Activated CD4-positive, alpha-beta T cell treated with anti-CD3 and anti-CD28 coated beads, Interleukin-2, amount 10 ng/mL, durations not matched to agents 7 days and 5 days (primary cell): ENCODE data around the gene PSMC4. TPM values are rescaled to one million over a fixed set of nuclear protein-coding genes. Genes with fewer than 3 reads are reported as not detected.

Source experiments
- CTCF ChIA-PET: fragments of 350-600 bp; sonication (Branson Sonifier 250); formaldehyde crosslinking; loops from one replicate; lab custom pipeline; 2021; ENCODE audit warnings: antibody characterized with exemption; lab: Charles Lee
- POLR2A ChIA-PET: fragments of 350-600 bp; sonication (Branson Sonifier 250); formaldehyde crosslinking; loops from one replicate; lab custom pipeline; 2021; ENCODE audit warnings: antibody characterized with exemption; lab: Charles Lee
- DNase-seq: peaks from one replicate; pipeline ENCODE4 v3.0.0-alpha.2; 2020
- H3K27ac Mint-ChIP-seq: one replicate; pipeline ENCODE4 v1.8.0; 2021; ENCODE audit warnings: mild to moderate bottlenecking, moderate library complexity, mixed read lengths
- H3K27me3 Mint-ChIP-seq: one replicate; pipeline ENCODE4 v1.8.0; 2021; ENCODE audit warnings: mixed read lengths
- H3K36me3 Mint-ChIP-seq: one replicate; pipeline ENCODE4 v1.8.0; 2021; ENCODE audit warnings: low read depth, mixed read lengths
- H3K4me1 Mint-ChIP-seq: one replicate; pipeline ENCODE4 v1.8.0; 2021; ENCODE audit warnings: mixed read lengths
- H3K4me3 Mint-ChIP-seq: one replicate; pipeline ENCODE4 v1.8.0; 2021; ENCODE audit warnings: mild to moderate bottlenecking, moderate library complexity, mixed read lengths
- H3K9me3 Mint-ChIP-seq: one replicate; pipeline ENCODE4 v1.8.0; 2021; ENCODE audit warnings: mixed read lengths
- total RNA-seq, 2 experiments: library from RNA; stranded (reverse); gene quantifications; one replicate each; pipeline ENCODE4 v1.2.3, GENCODE V29; 2021

PSMC4 gene
- total RNA-seq, 2 experiments from 2014 or later, result 108 to 122 TPM

DNA sequence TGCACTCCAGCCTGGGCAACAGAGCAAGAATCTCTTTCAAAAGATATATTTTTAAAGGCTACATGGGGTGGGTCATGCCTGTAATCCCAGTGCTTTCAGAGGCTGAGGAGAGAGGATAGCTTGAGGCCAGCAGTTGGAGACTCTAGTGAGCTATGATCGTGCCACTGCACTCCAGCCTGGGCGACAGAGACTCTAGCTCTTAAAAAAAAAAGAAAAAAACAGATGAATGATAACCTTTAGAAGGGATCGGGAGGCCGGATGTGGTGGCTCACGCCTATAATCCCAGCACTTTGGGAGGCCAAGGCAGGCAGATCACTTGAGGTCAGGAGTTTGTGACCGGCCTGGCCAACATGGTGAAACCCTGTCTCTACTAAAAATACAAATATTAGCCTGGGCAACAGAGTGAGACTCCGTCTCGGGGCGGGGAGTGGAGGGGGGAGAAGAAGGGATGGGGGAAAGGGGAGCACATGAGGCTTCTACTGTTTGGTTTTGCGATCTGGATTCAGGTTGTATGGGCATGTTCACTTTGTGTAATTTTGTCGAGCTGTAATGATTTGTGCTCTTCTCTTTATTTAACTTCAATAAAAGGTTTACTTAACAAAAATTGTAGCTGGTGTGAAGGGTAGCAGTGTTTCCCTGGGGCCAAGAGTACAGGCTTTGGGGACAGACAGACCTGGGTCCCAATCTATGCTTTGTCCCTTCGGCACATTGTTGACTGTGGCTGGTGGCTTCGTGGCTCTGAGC is 1.1 kb upstream of the PSMC4 start:
- Mint-ChIP-seq H3K36me3 (peaks cover 42% of the 10 kb centered on the region), H3K27ac (peak overlapping the region; percentile 99), H3K4me3 (peak overlapping the region; percentile 93), H3K4me1 (peaks cover 56% of the 10 kb centered on the region), H3K9me3 (peaks cover 6% of the 10 kb centered on the region), H3K27me3 (no peaks in the 10 kb centered on the region)
- POLR2A ChIA-PET, result interaction anchor here (0.9 to 1.9 kb wide), 4 partner anchors 16 to 72 kb away, joined by 3 to 8 read pairs (median 6); partner anchors contain the start of gene ZNF546
- DNase-seq, result peak; percentile 15
- CTCF ChIA-PET, result interaction anchor here (0.6 to 2.2 kb wide), 25 partner anchors 8 to 1371 kb away, joined by 3 to 14 read pairs (median 4); partner anchors contain the start of genes DYRK1B, FBL and ZNF546

DNA sequence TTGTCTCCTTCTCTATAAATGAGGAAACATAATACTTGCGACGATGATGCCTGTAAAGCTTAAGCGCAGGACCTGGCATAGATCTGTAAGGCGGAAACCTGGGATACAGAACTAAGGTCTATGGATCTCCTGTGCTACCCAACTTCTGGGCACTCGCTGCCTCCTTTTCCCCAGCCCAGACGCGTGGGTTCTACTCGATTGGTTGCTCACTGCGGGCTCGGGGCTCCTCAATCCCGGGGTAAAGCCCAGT is 615 bp upstream of the PSMC4 start:
- Mint-ChIP-seq H3K27ac (peak overlapping the region; percentile 99), H3K4me3 (peak overlapping the region; percentile 93), H3K9me3 (peaks cover 6% of the 10 kb centered on the region), H3K4me1 (peaks cover 56% of the 10 kb centered on the region), H3K36me3 (peaks cover 45% of the 10 kb centered on the region), H3K27me3 (no peaks in the 10 kb centered on the region)
- ChIA-PET CTCF (interaction anchor here (0.6 to 2.2 kb wide), 26 partner anchors 9 to 1371 kb away, joined by 3 to 14 read pairs (median 4); partner anchors contain the start of genes DYRK1B, FBL, FCGBP and ZNF546), POLR2A (interaction anchor here (0.5 to 1.9 kb wide), 6 partner anchors 17 to 73 kb away, joined by 3 to 8 read pairs (median 4); partner anchors contain the start of gene ZNF546)
- no peak for DNase-seq

DNA sequence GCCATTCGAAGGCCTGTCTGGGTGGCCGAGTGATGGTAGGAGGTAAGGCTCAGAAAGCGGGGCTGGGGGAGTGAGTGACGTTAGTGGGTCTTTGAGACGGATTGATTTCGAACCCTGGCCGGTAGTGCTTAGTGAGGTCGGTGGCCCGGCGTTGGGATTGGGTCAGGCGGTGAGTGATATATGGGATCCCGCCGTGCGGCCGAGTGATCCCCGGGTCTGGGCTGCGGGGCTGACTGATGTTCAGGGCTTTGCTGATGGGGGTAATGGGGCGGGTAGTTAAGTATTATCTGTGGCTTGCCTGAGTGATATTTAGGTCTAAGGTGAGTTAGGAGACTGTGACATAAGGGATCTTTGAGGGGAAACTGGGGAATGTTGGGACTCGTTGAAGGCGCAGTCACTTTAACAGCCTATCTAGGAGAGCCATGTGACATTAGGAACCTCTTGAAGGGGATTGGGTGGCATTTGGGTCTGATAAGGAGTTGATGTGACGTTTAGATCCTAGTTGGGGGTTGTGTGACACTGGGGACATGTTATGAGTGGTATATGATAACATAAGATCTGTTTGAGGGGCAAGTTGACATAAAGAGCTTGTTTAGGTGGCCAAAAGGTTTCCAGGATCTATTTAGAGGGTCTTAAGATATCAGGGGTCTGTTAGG is 543 bp downstream of the PSMC4 start:
- Mint-ChIP-seq H3K27ac (peak overlapping the region; percentile 99), H3K4me1 (peaks cover 56% of the 10 kb centered on the region), H3K27me3 (no peaks in the 10 kb centered on the region), H3K36me3 (peaks cover 54% of the 10 kb centered on the region), H3K4me3 (peak overlapping the region; percentile 93), H3K9me3 (peaks cover 8% of the 10 kb centered on the region)
- POLR2A ChIA-PET, result interaction anchor here (1.2 to 1.9 kb wide), 2 partner anchors 18 to 30 kb away, joined by 7 to 8 read pairs; no protein-coding TSS in a partner anchor
- CTCF ChIA-PET, result interaction anchor here (0.9 to 2.2 kb wide), 17 partner anchors 8 to 173 kb away, joined by 3 to 14 read pairs (median 4); partner anchors contain the start of genes DYRK1B, FCGBP and ZNF546
- no peak for DNase-seq

DNA sequence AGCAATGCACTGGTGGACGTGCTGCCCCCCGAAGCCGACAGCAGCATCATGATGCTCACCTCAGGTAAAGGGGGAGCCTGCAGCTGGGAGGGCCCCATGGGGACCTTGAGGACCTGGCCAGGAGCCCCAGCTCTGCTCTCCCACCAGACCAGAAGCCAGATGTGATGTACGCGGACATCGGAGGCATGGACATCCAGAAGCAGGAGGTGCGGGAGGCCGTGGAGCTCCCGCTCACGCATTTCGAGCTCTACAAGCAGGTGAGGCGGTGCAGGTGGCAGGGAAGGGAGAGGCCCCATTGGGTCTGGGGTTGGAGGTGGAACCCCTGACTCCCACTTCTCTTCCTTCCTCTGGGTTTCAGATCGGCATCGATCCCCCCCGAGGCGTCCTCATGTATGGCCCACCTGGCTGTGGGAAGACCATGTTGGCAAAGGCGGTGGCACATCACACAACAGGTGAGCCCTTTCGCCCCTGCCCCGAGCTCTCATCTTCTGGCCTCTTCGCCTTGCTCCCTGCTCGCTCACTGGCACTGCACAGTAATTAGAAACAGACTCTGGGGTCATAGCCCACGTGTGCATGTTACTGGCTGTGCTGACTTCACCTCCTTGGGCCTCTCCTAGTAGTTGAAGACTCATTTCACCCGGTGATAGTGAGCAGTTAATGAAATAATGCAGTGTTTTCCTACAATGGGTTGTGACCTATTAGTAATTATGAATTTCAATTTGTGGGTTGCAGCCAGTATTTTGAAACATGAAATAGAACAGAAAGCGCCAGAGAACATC is 3.6 kb downstream of the PSMC4 start:
- POLR2A ChIA-PET, result interaction anchor here (0.7 kb wide), 1 partner anchor 308 kb away, joined by 3 read pairs; no protein-coding TSS in a partner anchor

DNA sequence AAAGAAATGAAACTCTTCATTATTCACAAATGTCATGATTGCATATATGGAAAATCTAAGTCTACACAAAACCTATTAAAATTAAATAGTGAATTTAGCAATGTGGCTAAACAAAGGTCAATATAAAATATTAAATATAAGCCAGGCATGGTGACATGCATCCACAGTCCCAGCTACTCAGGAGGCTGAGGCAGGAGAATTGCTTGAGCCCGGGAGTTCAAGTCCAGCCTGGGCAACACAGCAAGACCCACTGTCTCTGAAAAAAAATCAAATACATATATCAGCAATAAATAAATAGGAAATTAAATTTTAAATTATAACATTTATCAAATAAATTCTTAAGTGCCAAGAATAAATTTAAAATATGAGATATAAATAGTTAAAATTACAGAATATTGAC is 11.9 kb downstream of the PSMC4 start:
- H3K4me3 Mint-ChIP-seq, result no peak overlapping the region
- H3K27me3 Mint-ChIP-seq, result no peaks in the 10 kb centered on the region
- DNase-seq, result no peak
- peaks cover 38% of the 10 kb centered on the region for H3K9me3 Mint-ChIP-seq
- no peak overlapping the region for H3K27ac Mint-ChIP-seq
- POLR2A ChIA-PET, result no interaction called here
- H3K4me1 Mint-ChIP-seq, result no peaks in the 10 kb centered on the region
- CTCF ChIA-PET, result no interaction called here
- H3K36me3 Mint-ChIP-seq, result peaks cover 83% of the 10 kb centered on the region

More for the DNA sequence above, 3.6 kb downstream of the PSMC4 start:
- Mint-ChIP-seq H3K36me3 (peaks cover 75% of the 10 kb centered on the region), H3K4me3 (no peak overlapping the region), H3K27ac (no peak overlapping the region), H3K4me1 (peaks cover 33% of the 10 kb centered on the region), H3K27me3 (no peaks in the 10 kb centered on the region), H3K9me3 (peaks cover 5% of the 10 kb centered on the region)
- no peak for DNase-seq
- CTCF ChIA-PET, result no interaction called here

DNA sequence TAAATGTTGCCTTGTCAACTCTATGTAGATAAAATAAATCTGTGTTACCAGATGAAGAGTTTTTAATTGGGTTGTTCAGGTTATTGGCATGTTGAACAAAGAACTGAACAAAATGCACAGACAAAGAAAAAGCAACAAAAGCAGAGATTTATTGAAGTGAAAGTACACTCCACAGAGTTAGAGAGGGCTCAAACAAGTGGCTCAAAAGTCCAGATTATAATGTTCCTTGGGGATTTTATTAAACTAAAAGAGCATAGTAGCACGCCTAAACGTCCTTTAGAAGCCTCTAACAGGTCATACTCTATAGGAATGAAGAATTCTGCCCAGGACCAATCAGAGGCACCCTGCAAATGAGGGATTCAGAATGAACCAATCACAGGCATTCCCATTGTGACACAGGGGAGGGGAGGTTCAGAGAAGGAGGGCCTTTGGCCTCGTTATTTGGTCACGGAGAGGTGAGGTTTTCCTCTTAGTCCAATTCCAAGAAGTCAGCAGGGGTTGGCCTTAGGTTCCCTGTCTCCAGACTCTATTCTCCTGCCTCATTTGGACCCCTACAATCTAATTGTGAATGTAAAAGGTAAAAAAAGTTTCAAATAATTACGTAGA is 12.8 kb downstream of the PSMC4 start:
- H3K27me3 Mint-ChIP-seq, result no peaks in the 10 kb centered on the region
- peaks cover 39% of the 10 kb centered on the region for H3K9me3 Mint-ChIP-seq
- H3K4me3 Mint-ChIP-seq, result no peak overlapping the region
- POLR2A ChIA-PET, result no interaction called here
- no peak overlapping the region for H3K27ac Mint-ChIP-seq
- peaks cover 75% of the 10 kb centered on the region for H3K36me3 Mint-ChIP-seq
- no peak for DNase-seq
- CTCF ChIA-PET, result no interaction called here
- H3K4me1 Mint-ChIP-seq, result no peaks in the 10 kb centered on the region

DNA sequence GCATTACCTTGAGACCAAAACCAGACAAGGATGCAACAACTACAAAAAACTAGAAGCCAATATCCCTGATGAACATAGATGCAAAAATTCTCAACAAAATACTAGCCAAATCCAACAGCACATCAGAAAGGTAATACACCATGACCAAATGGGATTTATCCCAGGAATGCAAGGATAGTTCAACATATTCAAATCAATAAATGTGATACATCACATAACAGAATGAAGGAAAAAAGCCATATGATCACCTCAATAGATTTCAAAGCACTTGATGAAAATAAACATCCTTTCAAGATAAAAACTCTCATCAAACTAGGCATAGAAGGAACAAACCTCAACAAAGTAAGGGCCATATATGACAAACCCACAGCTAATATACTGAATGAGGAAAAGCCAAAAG is 15.7 kb downstream of the PSMC4 start:
- CTCF ChIA-PET, result no interaction called here
- Mint-ChIP-seq H3K27me3 (no peaks in the 10 kb centered on the region), H3K9me3 (peaks cover 40% of the 10 kb centered on the region), H3K27ac (no peak overlapping the region), H3K4me3 (no peak overlapping the region), H3K4me1 (peaks cover 11% of the 10 kb centered on the region), H3K36me3 (peaks cover 54% of the 10 kb centered on the region)
- POLR2A ChIA-PET, result no interaction called here
- no peak for DNase-seq

DNA sequence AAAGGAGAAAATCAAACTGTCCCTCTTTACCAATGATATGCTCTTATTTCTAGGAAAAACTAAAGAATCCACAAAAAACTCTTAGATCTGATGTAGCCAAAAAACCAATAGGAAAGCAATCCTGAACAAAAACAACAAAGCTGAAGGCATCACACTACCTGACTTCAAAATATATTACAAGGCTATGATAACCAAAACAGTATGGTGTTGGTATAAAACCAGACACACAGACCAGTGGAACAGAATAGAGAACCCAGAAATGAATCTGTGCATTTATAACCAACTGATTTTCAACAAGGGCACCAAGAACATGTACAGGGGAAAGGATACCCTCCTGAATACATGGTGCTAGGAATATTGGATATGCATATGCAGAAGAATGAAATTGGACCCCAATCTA is 16.2 kb downstream of the PSMC4 start:
- H3K27me3 Mint-ChIP-seq, result no peaks in the 10 kb centered on the region
- ChIA-PET CTCF (no interaction called here), POLR2A (no interaction called here)
- H3K36me3 Mint-ChIP-seq, result peaks cover 53% of the 10 kb centered on the region
- no peak for DNase-seq
- peaks cover 14% of the 10 kb centered on the region for H3K4me1 Mint-ChIP-seq
- H3K4me3 Mint-ChIP-seq, result no peak overlapping the region
- no peak overlapping the region for H3K27ac Mint-ChIP-seq
- H3K9me3 Mint-ChIP-seq, result peaks cover 42% of the 10 kb centered on the region

DNA sequence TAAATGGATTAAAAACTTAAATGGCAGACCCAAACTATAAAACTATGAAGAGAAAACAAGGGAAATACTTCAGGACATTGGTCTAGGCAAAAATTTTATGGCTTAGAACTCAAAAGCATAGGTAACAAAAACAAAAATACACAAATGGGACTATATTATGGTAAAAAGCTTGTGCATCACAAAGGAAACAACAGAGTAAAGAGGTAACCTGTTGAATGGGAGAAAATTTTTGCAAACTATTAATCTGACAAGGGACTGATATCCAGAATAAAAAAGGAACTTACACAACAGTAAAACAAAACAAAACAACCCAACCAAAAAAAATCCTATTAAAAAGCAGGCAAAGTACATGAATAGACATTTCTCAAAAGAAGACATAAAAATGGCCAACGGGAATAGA is 16.6 kb downstream of the PSMC4 start:
- Mint-ChIP-seq H3K27ac (no peak overlapping the region), H3K27me3 (no peaks in the 10 kb centered on the region), H3K36me3 (peaks cover 51% of the 10 kb centered on the region), H3K4me1 (peaks cover 15% of the 10 kb centered on the region), H3K4me3 (no peak overlapping the region), H3K9me3 (peaks cover 43% of the 10 kb centered on the region)
- CTCF ChIA-PET, result no interaction called here
- POLR2A ChIA-PET, result no interaction called here
- DNase-seq, result no peak

DNA sequence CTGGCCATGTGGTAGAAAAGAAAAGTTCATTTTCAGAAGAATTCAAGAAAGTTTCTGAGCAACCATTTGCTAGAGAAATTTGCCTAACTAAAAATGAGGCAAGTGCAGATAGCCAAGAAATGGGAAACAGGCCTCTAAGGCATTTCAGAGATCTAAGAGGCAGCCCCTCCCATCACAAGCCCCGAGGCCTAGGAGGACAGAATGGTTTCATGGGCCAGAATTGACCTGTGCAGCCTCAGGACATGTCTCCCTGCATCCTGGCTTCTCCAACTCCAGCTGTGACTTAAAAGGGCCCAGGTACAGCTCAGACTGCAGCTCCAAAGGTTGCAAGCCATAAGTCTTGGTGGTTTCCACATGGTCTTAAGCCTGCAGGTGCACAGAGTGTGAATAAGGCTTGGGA is 22.6 kb downstream of the PSMC4 start:
- ChIA-PET POLR2A (no interaction called here), CTCF (no interaction called here)
- no peak overlapping the region for H3K4me3 Mint-ChIP-seq
- DNase-seq, result no peak
- H3K27me3 Mint-ChIP-seq, result no peaks in the 10 kb centered on the region
- H3K4me1 Mint-ChIP-seq, result peaks cover 44% of the 10 kb centered on the region
- H3K27ac Mint-ChIP-seq, result no peak overlapping the region
- peaks cover 54% of the 10 kb centered on the region for H3K36me3 Mint-ChIP-seq
- peaks cover 23% of the 10 kb centered on the region for H3K9me3 Mint-ChIP-seq

DNA sequence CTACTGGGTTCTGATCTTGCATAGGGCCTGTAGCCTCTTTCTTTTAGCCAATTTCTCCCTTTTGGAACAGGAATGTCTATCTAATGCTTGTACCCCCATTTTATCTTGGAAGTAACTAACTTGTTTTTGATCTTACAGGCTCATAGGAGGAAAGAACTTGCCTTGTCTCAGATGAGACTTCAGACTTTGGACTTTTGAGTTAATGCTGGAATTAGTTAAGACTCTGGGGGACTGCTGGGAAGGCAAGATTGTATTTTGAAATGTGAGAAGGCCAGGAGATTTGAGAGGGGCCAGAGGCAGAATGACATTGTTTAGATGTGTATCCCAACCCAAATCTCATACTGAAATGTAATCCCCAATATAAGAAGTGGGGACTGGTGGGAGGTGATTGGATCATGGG is 23.4 kb downstream of the PSMC4 start:
- H3K4me3 Mint-ChIP-seq, result no peak overlapping the region
- H3K36me3 Mint-ChIP-seq, result peaks cover 54% of the 10 kb centered on the region
- H3K27ac Mint-ChIP-seq, result no peak overlapping the region
- H3K4me1 Mint-ChIP-seq, result peaks cover 44% of the 10 kb centered on the region
- POLR2A ChIA-PET, result no interaction called here
- CTCF ChIA-PET, result no interaction called here
- H3K27me3 Mint-ChIP-seq, result no peaks in the 10 kb centered on the region
- DNase-seq, result no peak
- H3K9me3 Mint-ChIP-seq, result peaks cover 23% of the 10 kb centered on the region

DNA sequence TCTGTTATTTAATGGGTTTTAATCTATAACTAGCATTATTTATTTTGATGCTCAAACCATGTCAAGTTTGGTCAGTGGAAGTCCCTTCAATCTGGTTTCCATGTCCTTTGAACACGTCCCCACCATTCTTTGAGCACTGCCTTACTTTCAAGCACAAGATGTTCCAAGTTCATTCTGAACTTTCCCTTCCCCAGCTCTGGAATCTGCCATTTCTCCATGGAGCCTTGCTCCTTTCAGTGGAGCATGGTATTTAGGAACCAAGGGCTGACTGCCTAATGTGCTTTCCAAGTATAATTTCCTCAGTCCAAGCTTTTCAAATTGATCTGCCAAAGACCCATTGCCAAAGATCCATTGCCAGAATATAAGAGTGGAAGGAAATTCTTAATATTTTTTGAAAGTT is 24.8 kb downstream of the PSMC4 start:
- ChIA-PET CTCF (no interaction called here), POLR2A (no interaction called here)
- H3K36me3 Mint-ChIP-seq, result peaks cover 48% of the 10 kb centered on the region
- H3K27me3 Mint-ChIP-seq, result no peaks in the 10 kb centered on the region
- peaks cover 23% of the 10 kb centered on the region for H3K9me3 Mint-ChIP-seq
- peaks cover 38% of the 10 kb centered on the region for H3K4me1 Mint-ChIP-seq
- DNase-seq, result no peak
- H3K4me3 Mint-ChIP-seq, result peak overlapping the region; percentile 89
- peak overlapping the region; percentile 50 for H3K27ac Mint-ChIP-seq
